ENCODE results near the gene GPR137B. TPM values are rescaled to one million over a fixed set of nuclear protein-coding genes. Genes with fewer than 3 reads are reported as not detected.

The GPR137B gene
- total RNA-seq, 2 experiments from 2014 or later: 7.2 to 8.1 TPM

- ChIA-PET POLR2A (no interaction called here), CTCF (interaction anchor here (1.7 kb wide), 2 partner anchors 11 to 18 kb away, joined by 3 to 4 read pairs; no protein-coding TSS in a partner anchor)
- DNase-seq (no peak), ATAC-seq (no peak)
- TF ChIP-seq CTCF (IDR thresholded peaks at IDR 0.05): no peak
- intact Hi-C loops (cut with micrococcal nuclease): no loop called here
- Mint-ChIP-seq H3K4me3 (no peak overlapping the region), H3K36me3 (ENCODE audit: low read depth) (no peaks in the 10 kb centered on the region), H3K27me3 (peaks cover 7% of the 10 kb centered on the region), H3K9me3 (no peaks in the 10 kb centered on the region), H3K27ac (no peak overlapping the region), H3K4me1 (ENCODE audit: low read depth) (peaks cover 27% of the 10 kb centered on the region)
Observed at GRCh38 chr1:236123563-236123962, 18.8 kb upstream of the GPR137B start.

GRCh38 chr1:236124965-236125364 lies 17.4 kb upstream of the GPR137B start:
- H3K9me3 Mint-ChIP-seq: no peaks in the 10 kb centered on the region
- intact Hi-C loops (cut with micrococcal nuclease): no loop called here
- ChIA-PET CTCF (interaction anchor here (1.7 kb wide), 1 partner anchor 12 kb away, joined by 4 read pairs; no protein-coding TSS in a partner anchor), POLR2A (no interaction called here)
- H3K4me1 Mint-ChIP-seq (ENCODE audit: low read depth): peaks cover 25% of the 10 kb centered on the region
- peak; percentile 17 for ATAC-seq
- H3K36me3 Mint-ChIP-seq (ENCODE audit: low read depth): no peaks in the 10 kb centered on the region
- DNase-seq: peak; percentile 50
- no peak for TF ChIP-seq CTCF (IDR thresholded peaks at IDR 0.05)
- H3K4me3 Mint-ChIP-seq: no peak overlapping the region
- H3K27me3 Mint-ChIP-seq: peaks cover 7% of the 10 kb centered on the region
- H3K27ac Mint-ChIP-seq: no peak overlapping the region

- intact Hi-C loops (cut with micrococcal nuclease): no loop called here
- Mint-ChIP-seq H3K27ac (no peak overlapping the region), H3K36me3 (ENCODE audit: low read depth) (no peaks in the 10 kb centered on the region), H3K4me1 (ENCODE audit: low read depth) (peaks cover 5% of the 10 kb centered on the region), H3K4me3 (no peak overlapping the region), H3K27me3 (peaks cover 12% of the 10 kb centered on the region), H3K9me3 (no peaks in the 10 kb centered on the region)
- ChIA-PET POLR2A (interaction anchor here (1.0 kb wide), 1 partner anchor 21 kb away, joined by 4 read pairs; no protein-coding TSS in a partner anchor), CTCF (interaction anchor here (1.4 to 1.5 kb wide), 2 partner anchors 12 to 18 kb away, joined by 3 read pairs; no protein-coding TSS in a partner anchor)
- no peak for ATAC-seq
- no peak for DNase-seq
- no peak for TF ChIP-seq CTCF (IDR thresholded peaks at IDR 0.05)
Observed at GRCh38 chr1:236127045-236127444, 15.3 kb upstream of the GPR137B start.

- Mint-ChIP-seq H3K27ac (no peak overlapping the region), H3K4me1 (ENCODE audit: low read depth) (no peaks in the 10 kb centered on the region), H3K9me3 (no peaks in the 10 kb centered on the region), H3K4me3 (no peak overlapping the region), H3K27me3 (peaks cover 17% of the 10 kb centered on the region), H3K36me3 (ENCODE audit: low read depth) (no peaks in the 10 kb centered on the region)
- POLR2A ChIA-PET: no interaction called here
- CTCF ChIA-PET: no interaction called here
- ATAC-seq (no peak), DNase-seq (no peak)
- no peak for TF ChIP-seq CTCF (IDR thresholded peaks at IDR 0.05)
- intact Hi-C loops (cut with micrococcal nuclease): no loop called here
Observed at GRCh38 chr1:236128646-236129178, 13.6 kb upstream of the GPR137B start.

GRCh38 chr1:236129306-236129705 lies 13.0 kb upstream of the GPR137B start:
- no peaks in the 10 kb centered on the region for H3K4me1 Mint-ChIP-seq (ENCODE audit: low read depth)
- ATAC-seq: no peak
- no peak for TF ChIP-seq CTCF (IDR thresholded peaks at IDR 0.05)
- POLR2A ChIA-PET: no interaction called here
- CTCF ChIA-PET: interaction anchor here (0.8 kb wide), 1 partner anchor 25 kb away, joined by 3 read pairs; no protein-coding TSS in a partner anchor
- no peak overlapping the region for H3K4me3 Mint-ChIP-seq
- DNase-seq: no peak
- no peaks in the 10 kb centered on the region for H3K36me3 Mint-ChIP-seq (ENCODE audit: low read depth)
- H3K27ac Mint-ChIP-seq: no peak overlapping the region
- H3K27me3 Mint-ChIP-seq: peaks cover 17% of the 10 kb centered on the region
- H3K9me3 Mint-ChIP-seq: no peaks in the 10 kb centered on the region
- intact Hi-C loops (cut with micrococcal nuclease): no loop called here

Data from activated CD8-positive, alpha-beta T cell treated with anti-CD3 and anti-CD28 coated beads for 36 hours (primary cell).